Astrocyte (in vitro differentiated cells and primary cell): ENCODE data around the gene DERL2. TPM values are rescaled to one million over a fixed set of nuclear protein-coding genes. Genes with fewer than 3 reads are reported as not detected.

Experiments used
- DNase-seq: peaks from one replicate; pipeline ENCODE4 v3.0.0-alpha.2; 2010; ENCODE audit warnings: low read depth
- FAIRE-seq: peaks from 2 replicates; lab custom pipeline; 2011; peaks lifted over from hg19 to GRCh38; lab: Jason Lieb, UNC
- H2AFZ ChIP-seq: 2 replicates; pipeline ENCODE4 v1.6.0; 2012; ENCODE audit warnings: low read depth, low read length, inconsistent platforms
- H3K27ac ChIP-seq: 2 replicates; pipeline ENCODE4 v1.5.1; 2011; ENCODE audit warnings: low read depth, low read length, inconsistent platforms
- H3K27me3 ChIP-seq: 2 replicates; pipeline ENCODE4 v1.6.0; 2011; ENCODE audit warnings: low read length, inconsistent platforms; ENCODE audit not compliant: insufficient read depth
- H3K36me3 ChIP-seq: 2 replicates; pipeline ENCODE4 v1.5.1; 2011; ENCODE audit warnings: low read length, inconsistent platforms; ENCODE audit not compliant: insufficient read depth
- H3K4me1 ChIP-seq: 2 replicates; pipeline ENCODE4 v1.5.1; 2011; ENCODE audit warnings: low read length, inconsistent platforms; ENCODE audit not compliant: insufficient read depth
- H3K4me2 ChIP-seq: 2 replicates; pipeline ENCODE4 v1.6.0; 2012; ENCODE audit warnings: low read length, inconsistent platforms
- H3K4me3 ChIP-seq: 2 replicates; pipeline ENCODE4 v1.5.1; 2011; ENCODE audit warnings: low read depth, mild to moderate bottlenecking, low read length, inconsistent platforms; ENCODE audit not compliant: insufficient read depth
- H3K79me2 ChIP-seq: 2 replicates; pipeline ENCODE4 v1.6.0; 2012; ENCODE audit warnings: mild to moderate bottlenecking, low read length, inconsistent platforms; ENCODE audit not compliant: insufficient read depth
- H3K9ac ChIP-seq: 2 replicates; pipeline ENCODE4 v1.6.0; 2012; ENCODE audit warnings: mild to moderate bottlenecking, low read length, inconsistent platforms
- H3K9me3 ChIP-seq: 2 replicates; pipeline ENCODE4 v1.5.1; 2012; ENCODE audit warnings: low read depth, mild to moderate bottlenecking, low read length, inconsistent platforms; ENCODE audit not compliant: insufficient read depth
- H4K20me1 ChIP-seq: 2 replicates; pipeline ENCODE4 v1.6.0; 2012; ENCODE audit warnings: low read length, inconsistent platforms; ENCODE audit not compliant: insufficient read depth
- H3K27ac Mint-ChIP-seq: one replicate; pipeline ENCODE4 v1.8.0; 2021; ENCODE audit warnings: mild to moderate bottlenecking, mixed read lengths; ENCODE audit not compliant: unreplicated experiment
- H3K27me3 Mint-ChIP-seq: one replicate; pipeline ENCODE4 v1.8.0; 2021; ENCODE audit warnings: low read depth, mixed read lengths; ENCODE audit not compliant: unreplicated experiment
- H3K36me3 Mint-ChIP-seq: one replicate; pipeline ENCODE4 v1.8.0; 2021; ENCODE audit warnings: low read depth, mixed read lengths; ENCODE audit not compliant: unreplicated experiment
- H3K4me1 Mint-ChIP-seq: one replicate; pipeline ENCODE4 v1.8.0; 2021; ENCODE audit warnings: low read depth, mixed read lengths; ENCODE audit not compliant: unreplicated experiment
- H3K4me3 Mint-ChIP-seq: one replicate; pipeline ENCODE4 v1.8.0; 2021; ENCODE audit warnings: mild to moderate bottlenecking, moderate library complexity, mixed read lengths; ENCODE audit not compliant: unreplicated experiment
- H3K9me3 Mint-ChIP-seq: one replicate; pipeline ENCODE4 v1.8.0; 2021; ENCODE audit warnings: mild to moderate bottlenecking, mixed read lengths; ENCODE audit not compliant: unreplicated experiment
- EZH2 ChIP-seq: IDR thresholded peaks from 2 replicates; pipeline ENCODE4 v1.6.1; 2012; ENCODE audit warnings: mild to moderate bottlenecking, low read length, inconsistent platforms; ENCODE audit not compliant: insufficient read depth
- total RNA-seq: library from RNA; stranded (reverse); gene quantifications from 2 replicates; pipeline ENCODE4 v1.2.1, GENCODE V29; 2021
- TF ChIP-seq, protein P1 (sequence below): IDR thresholded peaks from 2 replicates; pipeline ENCODE4 v1.5.1; 2011; ENCODE audit warnings: low read depth, mild to moderate bottlenecking, inconsistent platforms, low read length, moderate library complexity; ENCODE audit not compliant: insufficient read depth

DERL2 gene
- total RNA-seq, 1 donor from 2014 or later: 90.1 TPM

DNA sequence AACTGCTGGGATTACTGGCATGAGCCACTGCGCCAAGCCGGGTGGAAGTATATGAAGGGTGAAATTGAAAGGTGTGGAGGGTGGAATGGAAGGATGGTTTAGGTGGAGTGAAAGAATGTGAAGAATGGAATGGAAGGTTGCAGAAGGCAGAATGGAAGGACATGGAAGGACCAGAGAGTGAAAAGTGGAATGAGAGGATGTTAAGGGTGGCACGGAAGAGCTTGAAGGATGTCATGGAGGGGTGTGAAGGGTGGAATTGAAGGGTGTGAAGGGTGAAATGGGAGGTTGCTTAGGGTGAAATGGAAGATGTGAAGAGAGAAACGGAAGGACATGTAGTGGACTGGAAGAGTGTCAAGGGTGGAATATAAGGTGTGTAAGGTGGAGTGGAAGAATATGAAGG is 16.6 kb upstream of the DERL2 start:
- Mint-ChIP-seq H3K36me3 (peaks cover 3% of the 10 kb centered on the region), H3K27ac (no peak overlapping the region), H3K4me1 (peaks cover 3% of the 10 kb centered on the region), H3K4me3 (no peak overlapping the region), H3K9me3 (peaks cover 3% of the 10 kb centered on the region), H3K27me3 (peaks cover 15% of the 10 kb centered on the region)
- Histone ChIP-seq H3K4me3 (no peak overlapping the region), H3K36me3 (no peaks in the 10 kb centered on the region), H3K9me3 (no peaks in the 10 kb centered on the region), H3K27ac (no peak overlapping the region), H3K79me2 (no peaks in the 10 kb centered on the region), H2AFZ (no peak overlapping the region), H4K20me1 (no peaks in the 10 kb centered on the region), H3K4me2 (no peak overlapping the region), H3K4me1 (peaks cover 5% of the 10 kb centered on the region), H3K9ac (no peak overlapping the region), H3K27me3 (no peaks in the 10 kb centered on the region)
- DNase-seq (no peak), FAIRE-seq (no peak)
- TF ChIP-seq EZH2: no peak
- TF ChIP-seq, protein P1, sequence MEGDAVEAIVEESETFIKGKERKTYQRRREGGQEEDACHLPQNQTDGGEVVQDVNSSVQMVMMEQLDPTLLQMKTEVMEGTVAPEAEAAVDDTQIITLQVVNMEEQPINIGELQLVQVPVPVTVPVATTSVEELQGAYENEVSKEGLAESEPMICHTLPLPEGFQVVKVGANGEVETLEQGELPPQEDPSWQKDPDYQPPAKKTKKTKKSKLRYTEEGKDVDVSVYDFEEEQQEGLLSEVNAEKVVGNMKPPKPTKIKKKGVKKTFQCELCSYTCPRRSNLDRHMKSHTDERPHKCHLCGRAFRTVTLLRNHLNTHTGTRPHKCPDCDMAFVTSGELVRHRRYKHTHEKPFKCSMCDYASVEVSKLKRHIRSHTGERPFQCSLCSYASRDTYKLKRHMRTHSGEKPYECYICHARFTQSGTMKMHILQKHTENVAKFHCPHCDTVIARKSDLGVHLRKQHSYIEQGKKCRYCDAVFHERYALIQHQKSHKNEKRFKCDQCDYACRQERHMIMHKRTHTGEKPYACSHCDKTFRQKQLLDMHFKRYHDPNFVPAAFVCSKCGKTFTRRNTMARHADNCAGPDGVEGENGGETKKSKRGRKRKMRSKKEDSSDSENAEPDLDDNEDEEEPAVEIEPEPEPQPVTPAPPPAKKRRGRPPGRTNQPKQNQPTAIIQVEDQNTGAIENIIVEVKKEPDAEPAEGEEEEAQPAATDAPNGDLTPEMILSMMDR: no peak

DNA sequence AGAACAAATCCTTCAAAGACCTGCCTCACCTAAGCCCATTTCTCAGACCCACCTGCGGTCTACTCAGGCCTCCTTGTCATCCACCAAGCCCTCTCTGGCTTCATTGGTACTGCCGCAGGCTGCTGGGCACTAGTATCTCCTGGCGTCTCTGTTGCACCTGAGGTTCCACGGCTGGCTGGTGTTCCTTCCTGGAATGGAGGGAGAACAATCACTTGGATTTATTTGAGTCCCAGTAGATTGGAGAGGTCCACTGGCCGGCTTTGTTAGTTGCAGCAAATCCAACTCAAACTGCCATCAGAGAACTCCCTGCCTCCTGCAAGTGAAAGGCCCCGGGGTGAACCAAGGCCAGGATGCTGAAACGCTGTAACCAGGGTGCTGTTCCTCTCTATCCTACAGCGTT is 15.7 kb upstream of the DERL2 start:
- FAIRE-seq: no peak
- peaks cover 3% of the 10 kb centered on the region for H3K36me3 Mint-ChIP-seq
- no peak overlapping the region for H3K27ac ChIP-seq
- H3K9ac ChIP-seq: no peak overlapping the region
- H3K79me2 ChIP-seq: no peaks in the 10 kb centered on the region
- peaks cover 5% of the 10 kb centered on the region for H3K4me1 ChIP-seq
- no peak for TF ChIP-seq EZH2
- TF ChIP-seq, protein P1: no peak
- peak overlapping the region; percentile 79 for H3K4me3 Mint-ChIP-seq
- no peak overlapping the region for H3K27ac Mint-ChIP-seq
- peaks cover 3% of the 10 kb centered on the region for H3K4me1 Mint-ChIP-seq
- DNase-seq: no peak
- no peak overlapping the region for H3K4me3 ChIP-seq
- no peak overlapping the region for H2AFZ ChIP-seq
- H3K36me3 ChIP-seq: no peaks in the 10 kb centered on the region
- H3K9me3 ChIP-seq: no peaks in the 10 kb centered on the region
- peaks cover 19% of the 10 kb centered on the region for H3K27me3 Mint-ChIP-seq
- H3K27me3 ChIP-seq: no peaks in the 10 kb centered on the region
- H4K20me1 ChIP-seq: no peaks in the 10 kb centered on the region
- H3K4me2 ChIP-seq: peak overlapping the region; percentile 93
- peaks cover 3% of the 10 kb centered on the region for H3K9me3 Mint-ChIP-seq

DNA sequence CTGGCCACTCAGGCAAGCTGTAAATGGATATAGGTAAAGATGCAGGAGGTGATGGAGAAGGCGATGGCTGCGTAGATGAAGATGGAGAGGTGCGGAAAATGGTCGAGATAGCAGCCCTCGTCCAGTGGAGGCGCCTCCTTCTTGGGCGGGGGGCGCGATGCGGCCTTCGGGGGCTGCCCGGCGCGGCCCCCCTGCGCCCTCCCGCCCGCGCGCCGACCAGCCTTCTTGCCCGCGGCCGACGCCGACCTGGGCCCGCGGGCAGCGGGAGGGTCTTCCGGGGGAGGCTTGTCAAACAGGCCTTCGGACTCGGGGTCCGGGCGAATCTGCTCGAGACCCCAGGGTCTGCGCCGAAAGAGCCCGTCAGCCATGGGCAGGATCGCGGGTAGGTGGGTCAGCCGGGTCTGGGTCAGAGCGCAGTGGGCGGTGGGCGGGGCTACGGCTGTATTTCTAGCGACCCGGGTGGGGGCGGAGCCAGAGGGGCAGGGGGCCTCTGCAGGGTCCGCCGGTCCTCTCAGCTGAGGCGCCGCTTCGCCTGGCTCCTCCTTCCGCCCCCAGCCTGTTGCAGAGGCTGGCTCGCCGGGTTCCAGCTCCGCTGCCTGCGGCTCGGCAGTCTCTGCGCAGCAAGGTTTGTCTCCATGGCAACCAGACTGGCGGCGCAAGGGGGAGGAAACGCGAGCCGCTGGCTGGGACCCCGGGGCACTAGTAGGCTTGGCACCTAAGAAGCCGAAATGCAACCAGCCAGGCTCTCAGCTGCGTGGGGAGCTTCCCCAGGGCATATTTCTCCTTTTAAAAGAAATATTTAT is 14.8 kb upstream of the DERL2 start:
- Histone ChIP-seq H3K36me3 (no peaks in the 10 kb centered on the region), H3K9ac (peak overlapping the region; percentile 81)
- no peak for FAIRE-seq

More for the DNA sequence above, 14.8 kb upstream of the DERL2 start:
- peaks cover 5% of the 10 kb centered on the region for H3K4me1 ChIP-seq
- peak overlapping the region; percentile 87 for H2AFZ ChIP-seq
- H3K79me2 ChIP-seq: no peaks in the 10 kb centered on the region
- H3K4me3 Mint-ChIP-seq: peak overlapping the region; percentile 94
- H3K4me2 ChIP-seq: peak overlapping the region; percentile 93
- TF ChIP-seq, protein P1: no peak
- no peak for TF ChIP-seq EZH2
- DNase-seq: peak; percentile 80
- H3K27me3 ChIP-seq: no peaks in the 10 kb centered on the region
- H3K27ac ChIP-seq: peak overlapping the region; percentile 47
- peaks cover 3% of the 10 kb centered on the region for H3K36me3 Mint-ChIP-seq
- H3K9me3 ChIP-seq: no peaks in the 10 kb centered on the region
- H3K9me3 Mint-ChIP-seq: peaks cover 5% of the 10 kb centered on the region
- peaks cover 3% of the 10 kb centered on the region for H3K4me1 Mint-ChIP-seq
- H3K4me3 ChIP-seq: peak overlapping the region; percentile 74
- peaks cover 17% of the 10 kb centered on the region for H3K27me3 Mint-ChIP-seq
- no peaks in the 10 kb centered on the region for H4K20me1 ChIP-seq
- H3K27ac Mint-ChIP-seq: peak overlapping the region; percentile 85
